T-helper 2 cell treated with Interferon-gamma antibody and Interleukin-4, amounts not matched to agents 100 ng/mL and 5 ng/mL, for 36 hours (primary cell): Measurements from ENCODE around the gene ARHGAP5. TPM values are rescaled to one million over a fixed set of nuclear protein-coding genes. Genes with fewer than 3 reads are reported as not detected.

Source experiments
- intact Hi-C: fragments of 100-400 bp; cut with micrococcal nuclease; formaldehyde crosslinking; loops from one replicate; pipeline ENCODE4 v1.15.1; 2023
- total RNA-seq: library from RNA; stranded (reverse); gene quantifications from 2 replicates; pipeline ENCODE4 v1.2.3, GENCODE V29; 2022

ARHGAP5 gene
- total RNA-seq, 1 donor from 2014 or later = 32.5 TPM

GRCh38 chr14:32205554-32205953 lies 128.4 kb downstream of the ARHGAP5 start:
- intact Hi-C loops = no loop called here

DNA sequence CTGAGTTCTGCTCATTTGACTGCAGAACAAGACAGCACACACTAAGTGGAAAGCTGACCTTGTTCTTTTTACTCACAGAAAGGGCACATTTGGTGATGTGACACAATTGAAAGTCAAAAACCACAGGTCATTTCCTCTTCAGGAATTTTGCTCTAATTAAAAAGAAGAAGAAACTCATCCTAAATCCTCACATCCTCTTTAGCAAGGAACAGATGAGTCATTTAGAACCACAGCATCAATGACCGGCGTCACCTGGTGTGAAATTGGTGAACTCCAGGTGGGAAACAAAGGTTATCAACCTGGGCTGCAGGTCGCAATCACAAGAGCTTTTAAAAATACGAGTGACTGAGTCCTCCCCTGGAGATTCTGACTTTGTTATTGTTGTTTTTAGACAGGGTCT lies 128.9 kb downstream of the ARHGAP5 start:
- intact Hi-C loops = no loop called here

DNA sequence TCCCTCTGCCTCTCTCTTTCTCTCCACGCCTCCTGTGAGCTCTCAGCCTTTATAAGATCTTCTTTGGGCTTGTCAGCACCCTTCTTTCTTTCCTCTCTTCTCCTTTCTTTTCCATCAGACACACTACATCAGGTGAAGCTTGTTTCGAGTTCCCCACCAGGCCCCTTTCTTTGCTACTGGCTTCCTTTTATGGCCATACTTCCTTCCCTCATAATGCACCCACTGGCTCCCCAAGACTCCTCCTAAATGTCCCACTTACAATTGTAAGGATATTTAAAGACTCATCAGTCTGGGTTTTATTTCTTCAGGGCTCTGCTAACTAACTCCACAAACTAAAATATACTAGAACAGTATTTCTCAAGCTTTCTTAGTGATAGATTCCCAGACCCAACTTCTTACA lies 129.4 kb downstream of the ARHGAP5 start:
- intact Hi-C loops = no loop called here

- intact Hi-C loops = no loop called here
These were observed 131.4 kb downstream of the ARHGAP5 start for GRCh38 chr14:32208490-32208889.

Other genes with a start within 250 kb of the ARHGAP5 start
- gene RNU6-7, start 124.7 kb downstream of the ARHGAP5 start, total RNA-seq = not detected in 2 replicates
- not detected in 2 replicates for gene RNU6-8, start 126.0 kb downstream of the ARHGAP5 start, total RNA-seq